PC-3 (cell line): ENCODE measurements around the gene ULK4. TPM values are rescaled to one million over a fixed set of nuclear protein-coding genes. Genes with fewer than 3 reads are reported as not detected.

Experiments
- ATAC-seq: fragments of 200-7000 bp; cut with Tn5 transposase; 2 replicates; pipeline ENCODE4 v1.9.1; 2020; ENCODE audit warnings: mild to moderate bottlenecking, moderate library complexity
- BruUV-seq: library from RNA; stranded (reverse); fragments of 400-500 nt; replicated peaks from 2 replicates; lab custom pipeline; 2021; lab: Mats Ljungman, UMichigan
- CTCF ChIA-PET: fragments of 300-600 bp; sonication (Branson Sonifier 250); formaldehyde crosslinking; loops from one replicate; lab custom pipeline; 2022; ENCODE audit warnings: antibody characterized with exemption; lab: Charles Lee
- POLR2A ChIA-PET: fragments of 300-600 bp; sonication (Branson Sonifier 250); formaldehyde crosslinking; loops from one replicate; lab custom pipeline; 2022; ENCODE audit warnings: antibody characterized with exemption; ENCODE audit not compliant: unreplicated experiment; lab: Charles Lee
- DNase-seq: peaks from one replicate; pipeline ENCODE4 v3.0.0-alpha.2; 2015
- H2AFZ ChIP-seq: fragments of 300-600 bp; sonication (generic); 2 replicates; pipeline ENCODE4 v1.6.0; 2016; ENCODE audit warnings: antibody characterized with exemption, low read length
- H3F3A ChIP-seq: fragments of 300-600 bp; sonication (generic); one replicate; pipeline ENCODE4 v1.6.0; 2017; ENCODE audit warnings: antibody characterized with exemption, low read length, control low read depth, mild to moderate bottlenecking; ENCODE audit not compliant: unreplicated experiment
- H3K27ac ChIP-seq: fragments of 300-600 bp; sonication (generic); 2 replicates; pipeline ENCODE4 v1.5.1; 2016; ENCODE audit warnings: mild to moderate bottlenecking, low read length
- H3K27me3 ChIP-seq: fragments of 300-600 bp; sonication (generic); 2 replicates; pipeline ENCODE4 v1.6.1; 2016; ENCODE audit warnings: low read length, mixed read lengths
- H3K36me3 ChIP-seq: fragments of 300-600 bp; sonication (generic); 2 replicates; pipeline ENCODE4 v1.6.1; 2016; ENCODE audit warnings: low read depth, mixed run types, low read length, mixed read lengths
- H3K4me1 ChIP-seq: fragments of 300-600 bp; sonication (generic); 2 replicates; pipeline ENCODE4 v1.5.1; 2016; ENCODE audit warnings: low read length; ENCODE audit not compliant: insufficient read depth
- H3K4me2 ChIP-seq: fragments of 300-600 bp; sonication (generic); 2 replicates; pipeline ENCODE4 v1.6.0; 2016; ENCODE audit warnings: low read length
- H3K4me3 ChIP-seq: fragments of 300-600 bp; sonication (generic); 2 replicates; pipeline ENCODE4 v1.5.1; 2016; ENCODE audit warnings: mild to moderate bottlenecking, low read length, mixed read lengths
- H3K79me2 ChIP-seq: fragments of 300-600 bp; sonication (generic); 2 replicates; pipeline ENCODE4 v1.6.1; 2017; ENCODE audit warnings: low read length, mixed read lengths
- H3K9ac ChIP-seq: fragments of 300-600 bp; sonication (generic); 2 replicates; pipeline ENCODE4 v1.6.0; 2016; ENCODE audit warnings: mild to moderate bottlenecking, low read length
- H3K9me2 ChIP-seq: fragments of 300-600 bp; sonication (generic); replicated peaks from 2 replicates; pipeline ENCODE4 v1.6.1; 2016; ENCODE audit warnings: mixed run types, low read length, mixed read lengths
- H3K9me3 ChIP-seq: fragments of 300-600 bp; sonication (generic); 2 replicates; pipeline ENCODE4 v1.6.1; 2016; ENCODE audit warnings: low read length, mixed read lengths
- H4K20me1 ChIP-seq: fragments of 300-600 bp; sonication (generic); 2 replicates; pipeline ENCODE4 v1.6.1; 2016; ENCODE audit warnings: low read length, mixed read lengths
- EZH2 ChIP-seq: fragments of 300-600 bp; sonication (generic); IDR thresholded peaks from one replicate; pipeline ENCODE4 v1.6.1; 2017; ENCODE audit warnings: antibody characterized with exemption, mild to moderate bottlenecking, low read length; ENCODE audit not compliant: unreplicated experiment
- EZH2phosphoT487 ChIP-seq: fragments of 300-600 bp; sonication (generic); IDR thresholded peaks from 2 replicates; pipeline ENCODE4 v1.6.1; 2018; ENCODE audit warnings: mild to moderate bottlenecking, antibody characterized with exemption, low read length, borderline replicate concordance
- intact Hi-C: fragments of 100-400 bp; cut with micrococcal nuclease; formaldehyde crosslinking; loops from 2 replicates; pipeline ENCODE4 v1.9.0; 2023
- total RNA-seq: library from RNA; depleted of rRNA; stranded (reverse); fragments of >200 nt; gene quantifications from 2 replicates; pipeline ENCODE4 v1.2.3, GENCODE V29; 2014
- TF ChIP-seq, protein P1 (sequence below): fragments of 300-600 bp; sonication (generic); conservative IDR thresholded peaks from 2 replicates; pipeline ENCODE4 v1.5.1; 2017; ENCODE audit warnings: antibody characterized with exemption, low read depth, mild to moderate bottlenecking, low read length

Gene ULK4
- total RNA-seq, 1 experiment from 2014 or later = 4.8 TPM

DNA sequence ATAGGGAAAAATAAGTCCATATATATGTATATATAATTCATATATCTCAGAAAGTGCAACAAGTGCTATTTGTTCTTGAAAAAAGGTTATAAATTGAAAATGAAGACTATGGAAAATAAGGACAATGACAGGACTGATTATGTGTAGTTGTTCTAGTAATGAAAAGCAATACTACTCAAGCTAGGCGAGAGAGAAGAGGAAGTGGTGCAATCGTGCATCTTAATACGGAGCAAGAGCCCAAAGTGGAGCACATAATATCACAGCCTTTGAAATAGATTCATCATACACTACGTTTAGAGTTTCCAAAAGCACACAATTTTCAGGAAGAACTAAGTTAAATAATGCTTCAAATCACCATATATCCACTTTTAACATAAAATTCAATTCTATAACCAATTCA, 87.9 kb downstream of the ULK4 start:
- Histone ChIP-seq H3K4me2 (no peak overlapping the region), H3K4me3 (no peak overlapping the region), H3F3A (no peaks in the 10 kb centered on the region), H4K20me1 (no peaks in the 10 kb centered on the region), H3K9me2 (no peaks in the 10 kb centered on the region), H3K4me1 (no peaks in the 10 kb centered on the region), H3K27me3 (no peaks in the 10 kb centered on the region), H3K27ac (no peak overlapping the region), H3K9ac (no peak overlapping the region), H2AFZ (no peak overlapping the region), H3K36me3 (no peaks in the 10 kb centered on the region), H3K9me3 (no peaks in the 10 kb centered on the region), H3K79me2 (no peaks in the 10 kb centered on the region)
- no TSS peak for BruUV-seq
- ChIA-PET POLR2A (no interaction called here), CTCF (interaction anchor here (0.5 kb wide), 1 partner anchor 878 kb away, joined by 3 read pairs; no protein-coding TSS in a partner anchor)
- no peak for TF ChIP-seq EZH2phosphoT487
- intact Hi-C loops = loop anchor here (10.0 kb wide), 1 partner anchor 509 kb away; no protein-coding TSS in a partner anchor
- ATAC-seq = no peak
- no peak for DNase-seq

DNA sequence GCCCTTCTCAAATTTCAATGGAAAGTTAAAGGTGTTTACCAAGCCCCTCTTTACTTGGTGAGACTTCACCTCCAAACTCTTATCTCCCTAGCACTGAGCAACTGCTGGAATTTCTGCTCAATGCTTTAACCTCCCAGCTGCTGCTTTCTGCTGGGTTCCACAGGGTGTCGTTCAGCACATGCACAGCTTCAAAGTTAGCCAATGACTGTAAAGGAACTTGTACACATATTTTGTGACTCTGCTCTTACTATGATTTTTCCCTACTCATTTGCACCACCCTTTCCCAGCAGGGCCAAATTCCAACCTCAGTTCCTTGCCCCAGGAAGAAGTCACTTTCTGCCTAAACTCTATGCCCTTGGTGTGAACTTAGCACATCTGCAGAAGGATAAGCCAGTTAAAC, 89.7 kb downstream of the ULK4 start:
- BruUV-seq = no TSS peak
- no peaks in the 10 kb centered on the region for H3F3A ChIP-seq
- no peaks in the 10 kb centered on the region for H3K9me2 ChIP-seq
- intact Hi-C loops = loop anchor here (10.0 kb wide), 1 partner anchor 507 kb away; no protein-coding TSS in a partner anchor
- H3K9ac ChIP-seq = no peak overlapping the region
- no peak for TF ChIP-seq EZH2phosphoT487
- TF ChIP-seq, protein P1, sequence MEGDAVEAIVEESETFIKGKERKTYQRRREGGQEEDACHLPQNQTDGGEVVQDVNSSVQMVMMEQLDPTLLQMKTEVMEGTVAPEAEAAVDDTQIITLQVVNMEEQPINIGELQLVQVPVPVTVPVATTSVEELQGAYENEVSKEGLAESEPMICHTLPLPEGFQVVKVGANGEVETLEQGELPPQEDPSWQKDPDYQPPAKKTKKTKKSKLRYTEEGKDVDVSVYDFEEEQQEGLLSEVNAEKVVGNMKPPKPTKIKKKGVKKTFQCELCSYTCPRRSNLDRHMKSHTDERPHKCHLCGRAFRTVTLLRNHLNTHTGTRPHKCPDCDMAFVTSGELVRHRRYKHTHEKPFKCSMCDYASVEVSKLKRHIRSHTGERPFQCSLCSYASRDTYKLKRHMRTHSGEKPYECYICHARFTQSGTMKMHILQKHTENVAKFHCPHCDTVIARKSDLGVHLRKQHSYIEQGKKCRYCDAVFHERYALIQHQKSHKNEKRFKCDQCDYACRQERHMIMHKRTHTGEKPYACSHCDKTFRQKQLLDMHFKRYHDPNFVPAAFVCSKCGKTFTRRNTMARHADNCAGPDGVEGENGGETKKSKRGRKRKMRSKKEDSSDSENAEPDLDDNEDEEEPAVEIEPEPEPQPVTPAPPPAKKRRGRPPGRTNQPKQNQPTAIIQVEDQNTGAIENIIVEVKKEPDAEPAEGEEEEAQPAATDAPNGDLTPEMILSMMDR = no peak
- no peak for TF ChIP-seq EZH2
- no peak overlapping the region for H3K27ac ChIP-seq
- H3K4me2 ChIP-seq = no peak overlapping the region
- H3K4me1 ChIP-seq = no peaks in the 10 kb centered on the region
- DNase-seq = no peak
- no peaks in the 10 kb centered on the region for H3K9me3 ChIP-seq
- ChIA-PET CTCF (no interaction called here), POLR2A (no interaction called here)
- no peaks in the 10 kb centered on the region for H3K36me3 ChIP-seq
- no peaks in the 10 kb centered on the region for H3K79me2 ChIP-seq
- no peak overlapping the region for H2AFZ ChIP-seq
- H3K4me3 ChIP-seq = no peak overlapping the region
- no peaks in the 10 kb centered on the region for H4K20me1 ChIP-seq
- no peaks in the 10 kb centered on the region for H3K27me3 ChIP-seq
- no peak for ATAC-seq

GRCh38 chr3:41867533-41867932, 94.4 kb downstream of the ULK4 start:
- H4K20me1 ChIP-seq = no peaks in the 10 kb centered on the region
- TF ChIP-seq EZH2 (no peak), EZH2phosphoT487 (no peak)
- TF ChIP-seq, protein P1 = no peak

More at GRCh38 chr3:41867533-41867932, 94.4 kb downstream of the ULK4 start:
- no peaks in the 10 kb centered on the region for H3K4me1 ChIP-seq
- ChIA-PET CTCF (no interaction called here), POLR2A (no interaction called here)
- no peaks in the 10 kb centered on the region for H3F3A ChIP-seq
- no peaks in the 10 kb centered on the region for H3K79me2 ChIP-seq
- intact Hi-C loops = no loop called here
- no TSS peak for BruUV-seq
- DNase-seq (no peak), ATAC-seq (no peak)
- H3K4me2 ChIP-seq = no peak overlapping the region
- no peaks in the 10 kb centered on the region for H3K9me3 ChIP-seq
- H3K4me3 ChIP-seq = no peak overlapping the region
- no peaks in the 10 kb centered on the region for H3K36me3 ChIP-seq
- H3K9ac ChIP-seq = no peak overlapping the region
- H2AFZ ChIP-seq = no peak overlapping the region
- H3K27ac ChIP-seq = no peak overlapping the region
- H3K9me2 ChIP-seq = no peaks in the 10 kb centered on the region
- no peaks in the 10 kb centered on the region for H3K27me3 ChIP-seq
